RWPE2 (cell line): Measurements from ENCODE around the gene LIPA.

Experiments
- ATAC-seq: fragments of 200-7000 bp; cut with Tn5 transposase; 3 replicates; pipeline ENCODE4 v1.9.1; 2021; ENCODE audit warnings: low read depth
- DNase-seq: peaks from one replicate; pipeline ENCODE4 v3.0.0-alpha.2; 2020; ENCODE audit warnings: low spot score
- H3K27ac ChIP-seq: fragments of 450-650 bp; 2 replicates; pipeline ENCODE4 v1.5.1; 2017; ENCODE audit warnings: mild to moderate bottlenecking; ENCODE audit not compliant: poor library complexity, severe bottlenecking
- H3K27me3 ChIP-seq: fragments of 250-450 bp; sonication (Bioruptor Pico); 2 replicates; pipeline ENCODE4 v1.5.1; 2021; ENCODE audit warnings: mild to moderate bottlenecking, moderate library complexity; ENCODE audit not compliant: insufficient read depth, poor library complexity, severe bottlenecking
- H3K36me3 ChIP-seq: fragments of 250-450 bp; sonication (Bioruptor Pico); 2 replicates; pipeline ENCODE4 v1.5.1; 2020; ENCODE audit warnings: low read depth, mild to moderate bottlenecking, moderate library complexity
- H3K4me1 ChIP-seq: fragments of 250-450 bp; sonication (Bioruptor Pico); 2 replicates; pipeline ENCODE4 v1.5.1; 2021; ENCODE audit warnings: mild to moderate bottlenecking, moderate library complexity; ENCODE audit not compliant: insufficient read depth, poor library complexity, severe bottlenecking
- H3K4me3 ChIP-seq: fragments of 250-450 bp; sonication (Bioruptor Pico); 2 replicates; pipeline ENCODE4 v1.5.1; 2021; ENCODE audit warnings: mild to moderate bottlenecking, moderate library complexity; ENCODE audit not compliant: severe bottlenecking
- H3K9me3 ChIP-seq: fragments of 250-450 bp; sonication (Bioruptor Pico); 2 replicates; pipeline ENCODE4 v1.5.1; 2021; ENCODE audit warnings: mild to moderate bottlenecking, moderate library complexity; ENCODE audit not compliant: severe bottlenecking
- CTCF ChIP-seq: fragments of 450-650 bp; IDR thresholded peaks from one replicate; pipeline ENCODE4 v1.5.1; 2017; ENCODE audit warnings: mild to moderate bottlenecking, moderate library complexity; ENCODE audit not compliant: poor library complexity, severe bottlenecking

Gene LIPA

DNA sequence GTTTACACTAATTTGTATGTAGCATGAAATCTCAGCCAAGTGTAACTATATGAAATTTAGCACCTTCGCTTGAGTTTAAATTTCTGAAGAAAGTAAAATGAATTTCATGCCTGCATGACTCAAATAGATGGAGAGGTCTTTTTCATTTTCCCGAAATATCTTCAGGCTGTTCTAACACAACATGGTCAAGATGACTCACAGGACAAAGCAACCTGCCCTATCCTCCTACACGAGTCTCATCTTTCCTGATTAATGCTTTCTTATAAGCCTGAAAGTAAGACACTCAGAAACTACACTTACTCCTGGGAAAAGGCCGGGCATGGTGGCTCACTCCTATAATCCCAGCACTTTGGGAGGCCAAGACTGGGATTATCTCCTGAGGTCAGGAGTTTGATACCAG, 85.7 kb downstream of the LIPA start:
- no peak overlapping the region for H3K4me3 ChIP-seq
- DNase-seq = no peak
- no peak for ATAC-seq
- TF ChIP-seq CTCF = no peak
- H3K9me3 ChIP-seq = no peaks in the 10 kb centered on the region
- no peaks in the 10 kb centered on the region for H3K27me3 ChIP-seq
- no peak overlapping the region for H3K27ac ChIP-seq
- no peaks in the 10 kb centered on the region for H3K36me3 ChIP-seq
- H3K4me1 ChIP-seq = peaks cover 2% of the 10 kb centered on the region

- H3K9me3 ChIP-seq = no peaks in the 10 kb centered on the region
- ATAC-seq = no peak
- no peak for DNase-seq
- no peaks in the 10 kb centered on the region for H3K27me3 ChIP-seq
- H3K4me1 ChIP-seq = peaks cover 2% of the 10 kb centered on the region
- no peak overlapping the region for H3K27ac ChIP-seq
- no peak for TF ChIP-seq CTCF
- H3K4me3 ChIP-seq = no peak overlapping the region
- no peaks in the 10 kb centered on the region for H3K36me3 ChIP-seq
These were observed 86.7 kb downstream of the LIPA start for GRCh38 chr10:89164920-89165319.

GRCh38 chr10:89164080-89164479, 87.5 kb downstream of the LIPA start:
- H3K4me3 ChIP-seq = no peak overlapping the region
- peaks cover 2% of the 10 kb centered on the region for H3K4me1 ChIP-seq
- H3K9me3 ChIP-seq = no peaks in the 10 kb centered on the region
- no peak overlapping the region for H3K27ac ChIP-seq
- no peaks in the 10 kb centered on the region for H3K27me3 ChIP-seq
- H3K36me3 ChIP-seq = no peaks in the 10 kb centered on the region
- DNase-seq (no peak), ATAC-seq (no peak)
- TF ChIP-seq CTCF = no peak
